Measurements from ENCODE around the gene CD200R1. TPM values are rescaled to one million over a fixed set of nuclear protein-coding genes. Genes with fewer than 3 reads are reported as not detected.

The CD200R1 gene
- polyA plus RNA-seq, 1 experiment: not detected

DNA sequence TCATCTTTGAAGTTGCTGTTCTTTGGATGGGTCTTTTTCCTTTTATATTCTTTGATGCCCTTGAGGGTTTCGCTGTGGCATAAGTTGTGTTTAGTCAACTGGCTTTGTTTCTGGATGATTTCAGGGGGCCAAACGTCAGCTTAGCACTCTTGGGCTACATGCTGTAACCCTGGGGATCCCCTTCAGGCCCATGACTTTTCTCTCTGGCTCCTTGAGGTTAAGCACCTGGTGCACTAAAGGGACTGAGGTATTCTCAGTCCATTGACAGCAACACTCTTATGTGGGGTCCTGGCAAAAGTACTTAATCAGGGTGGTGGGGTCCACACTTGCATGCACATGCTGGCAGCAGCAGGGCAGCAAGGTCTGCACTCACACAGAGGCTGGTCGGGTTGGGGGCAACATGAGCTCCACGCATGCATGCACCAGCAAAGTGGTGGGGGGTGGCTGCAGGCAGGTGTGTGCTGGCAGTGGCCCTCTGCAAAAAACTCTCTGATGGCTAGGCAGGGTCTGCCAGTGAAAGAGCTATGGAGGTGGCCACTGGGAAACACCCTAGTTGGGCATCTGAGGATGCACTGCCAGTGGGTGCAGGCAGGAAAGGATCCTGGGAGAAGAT lies 90.1 kb downstream of the CD200R1 start:
- CTCF ChIA-PET: interaction anchor here (1.3 kb wide), 1 partner anchor 12 kb away, joined by 3 read pairs; no protein-coding TSS in a partner anchor
- POLR2A ChIA-PET: no interaction called here
- no peak for DNase-seq (ENCODE audit: low read depth)
- TF ChIP-seq CTCF (IDR thresholded peaks at IDR 0.05; ENCODE audit: insufficient read depth, low read depth, low read length): no peak
- Histone ChIP-seq H3K36me3 (ENCODE audit: control insufficient read depth, insufficient read depth, low read length) (no peaks in the 10 kb centered on the region), H3K27me3 (ENCODE audit: control insufficient read depth, insufficient read depth, low read length) (peaks cover 4% of the 10 kb centered on the region; the same call in 1 of the 2 replicates), H3K4me3 (ENCODE audit: low read depth, low read length) (no peak overlapping the region)

GRCh38 chr3:112881891-112882290 lies 93.0 kb downstream of the CD200R1 start:
- H3K36me3 ChIP-seq (ENCODE audit: control insufficient read depth, insufficient read depth, low read length): no peaks in the 10 kb centered on the region
- CTCF ChIA-PET: no interaction called here
- TF ChIP-seq CTCF (IDR thresholded peaks at IDR 0.05; ENCODE audit: insufficient read depth, low read depth, low read length): no peak
- POLR2A ChIA-PET: no interaction called here
- peaks cover 4% of the 10 kb centered on the region; the same call in 1 of the 2 replicates for H3K27me3 ChIP-seq (ENCODE audit: control insufficient read depth, insufficient read depth, low read length)
- no peak overlapping the region for H3K4me3 ChIP-seq (ENCODE audit: low read depth, low read length)
- DNase-seq (ENCODE audit: low read depth): no peak

- Histone ChIP-seq H3K4me3 (ENCODE audit: low read depth, low read length) (no peak overlapping the region), H3K27me3 (ENCODE audit: control insufficient read depth, insufficient read depth, low read length) (peaks cover 2% of the 10 kb centered on the region; the same call in 1 of the 2 replicates), H3K36me3 (ENCODE audit: control insufficient read depth, insufficient read depth, low read length) (no peaks in the 10 kb centered on the region)
- no peak for TF ChIP-seq CTCF (IDR thresholded peaks at IDR 0.05; ENCODE audit: insufficient read depth, low read depth, low read length)
- ChIA-PET CTCF (no interaction called here), POLR2A (no interaction called here)
- no peak for DNase-seq (ENCODE audit: low read depth)
Observed at GRCh38 chr3:112875561-112875960, 99.3 kb downstream of the CD200R1 start.

- ChIA-PET CTCF (no interaction called here), POLR2A (no interaction called here)
- no peaks in the 10 kb centered on the region for H3K36me3 ChIP-seq (ENCODE audit: control insufficient read depth, insufficient read depth, low read length)
- no peak for DNase-seq (ENCODE audit: low read depth)
- no peak overlapping the region for H3K4me3 ChIP-seq (ENCODE audit: low read depth, low read length)
- TF ChIP-seq CTCF (IDR thresholded peaks at IDR 0.05; ENCODE audit: insufficient read depth, low read depth, low read length): no peak
- no peaks in the 10 kb centered on the region for H3K27me3 ChIP-seq (ENCODE audit: control insufficient read depth, insufficient read depth, low read length)
Observed at GRCh38 chr3:112874725-112875124, 100.2 kb downstream of the CD200R1 start.

GRCh38 chr3:112873632-112874031 lies 101.3 kb downstream of the CD200R1 start:
- POLR2A ChIA-PET: no interaction called here

More at GRCh38 chr3:112873632-112874031, 101.3 kb downstream of the CD200R1 start:
- no peak overlapping the region for H3K4me3 ChIP-seq (ENCODE audit: low read depth, low read length)
- no peak for DNase-seq (ENCODE audit: low read depth)
- H3K27me3 ChIP-seq (ENCODE audit: control insufficient read depth, insufficient read depth, low read length): no peaks in the 10 kb centered on the region
- no peaks in the 10 kb centered on the region for H3K36me3 ChIP-seq (ENCODE audit: control insufficient read depth, insufficient read depth, low read length)
- CTCF ChIA-PET: no interaction called here
- TF ChIP-seq CTCF (IDR thresholded peaks at IDR 0.05; ENCODE audit: insufficient read depth, low read depth, low read length): no peak
